DMS 273 treated with DMSO at 0.1 percent for 48 hours (cell line): ENCODE data around the gene FAM120A.

Source experiments
- DNase-seq: peaks from one replicate; lab custom pipeline; 2025; lab: John Stamatoyannopoulos, UW

FAM120A gene

DNA sequence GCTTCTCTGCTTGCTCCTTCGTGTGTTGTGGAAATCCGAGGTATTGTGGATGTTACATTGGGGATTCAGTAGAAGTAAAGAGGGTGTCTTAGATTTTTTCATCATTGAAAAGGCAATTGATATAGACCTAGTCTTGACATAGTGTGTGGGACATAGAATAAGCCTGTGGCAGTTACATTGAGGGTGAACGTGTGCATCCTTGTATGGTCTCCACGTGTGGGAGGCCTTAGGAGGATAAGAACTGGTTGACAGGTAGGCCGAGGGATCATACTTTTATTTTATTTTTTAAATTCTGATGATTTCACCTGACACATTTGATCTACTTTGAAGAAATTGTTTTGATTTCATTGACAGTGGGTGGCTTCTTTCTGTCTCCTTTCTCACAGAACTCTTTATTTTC, 18.9 kb downstream of the FAM120A start:
- no peak for DNase-seq

DNA sequence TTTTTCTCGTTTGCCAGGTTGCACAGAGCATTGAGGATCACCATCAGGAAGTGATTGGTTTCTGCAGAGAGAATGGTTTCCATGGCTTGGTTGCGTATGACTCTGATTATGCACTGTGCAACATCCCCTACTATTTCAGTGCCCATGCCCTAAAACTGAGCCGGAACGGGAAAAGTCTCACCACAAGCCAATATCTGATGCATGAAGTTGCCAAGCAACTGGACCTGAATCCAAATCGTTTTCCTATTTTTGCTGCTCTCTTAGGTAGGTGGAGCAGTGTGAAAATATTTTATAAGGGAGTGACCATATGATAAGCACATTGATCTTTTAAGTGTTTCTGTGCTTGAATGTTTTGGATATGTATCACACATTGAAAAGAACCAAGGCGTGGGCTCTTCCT, 19.6 kb downstream of the FAM120A start:
- DNase-seq = no peak

DNA sequence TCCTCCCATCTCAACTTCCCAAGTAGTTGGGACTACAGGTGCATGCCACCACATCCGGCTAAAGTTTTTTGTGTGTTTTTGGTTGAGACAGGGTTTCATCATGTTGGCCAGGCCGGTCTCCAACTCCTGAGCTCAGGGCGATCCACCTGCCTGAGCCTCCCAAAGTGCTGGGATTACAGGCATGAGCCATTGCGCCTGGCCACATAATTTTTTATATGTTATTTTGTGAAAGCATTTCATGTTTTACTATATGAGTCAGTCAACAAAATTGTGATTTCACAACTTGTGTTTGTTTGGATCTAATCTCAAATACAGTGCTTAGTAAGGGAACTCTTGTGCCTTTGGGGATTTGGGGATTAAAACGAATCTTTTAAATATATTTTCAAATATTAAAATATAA, 21.9 kb downstream of the FAM120A start:
- DNase-seq = no peak

DNA sequence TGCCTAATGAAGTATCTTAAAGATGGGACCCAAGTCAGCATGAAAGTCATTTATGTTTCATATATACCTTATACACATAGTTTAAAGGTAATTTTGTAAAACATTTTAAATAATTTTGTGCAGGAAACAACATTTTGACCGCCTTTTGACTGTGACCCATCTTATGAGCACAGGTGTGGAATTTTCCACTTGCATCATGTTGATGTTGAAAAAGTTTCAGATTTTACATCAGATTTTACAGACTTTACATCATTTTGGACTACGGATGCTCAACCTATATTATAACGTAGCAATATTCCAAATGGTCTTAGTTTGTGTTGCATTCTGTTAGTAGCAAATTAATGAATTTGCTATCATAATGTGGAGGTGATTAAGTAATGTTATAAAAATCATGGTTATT, 23.6 kb downstream of the FAM120A start:
- DNase-seq = no peak

DNA sequence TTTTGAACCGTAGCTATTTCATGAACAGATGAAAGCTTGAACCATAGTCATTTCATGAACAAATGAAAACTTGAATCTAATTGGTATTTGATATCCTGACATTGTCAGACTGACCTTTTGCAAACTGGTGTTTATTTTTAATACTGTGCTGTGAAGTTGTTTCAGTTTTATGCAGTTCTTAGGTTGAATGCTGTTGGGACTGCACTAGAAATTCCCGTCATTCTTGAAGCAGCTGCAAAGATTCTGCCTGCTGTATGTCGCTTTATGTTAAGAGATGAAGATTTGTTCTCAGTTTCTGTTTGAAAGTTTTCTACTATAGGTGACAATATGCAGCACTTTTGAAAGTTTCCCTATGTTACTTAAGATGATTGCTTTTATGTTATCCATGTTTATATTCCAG, 24.4 kb downstream of the FAM120A start:
- DNase-seq = no peak

DNA sequence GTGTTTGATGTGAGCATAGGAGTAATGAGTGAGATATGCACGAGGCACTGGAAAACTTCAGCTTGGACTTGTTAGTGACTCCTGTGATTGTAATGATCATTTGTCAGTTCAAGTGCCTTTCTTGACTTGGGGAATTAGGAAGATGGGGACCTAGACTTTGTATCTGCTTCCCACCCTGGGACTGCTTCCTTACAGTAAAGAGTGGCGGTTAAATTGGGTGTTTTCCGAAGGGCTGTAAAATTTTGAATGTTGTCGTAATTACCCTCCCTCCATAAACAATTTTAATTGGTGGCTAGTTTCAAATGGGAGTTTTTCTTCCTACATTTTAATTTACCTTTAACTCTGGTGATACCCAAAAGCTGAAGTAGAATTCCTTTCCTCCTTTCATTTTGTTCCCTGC, 25.4 kb downstream of the FAM120A start:
- no peak for DNase-seq

DNA sequence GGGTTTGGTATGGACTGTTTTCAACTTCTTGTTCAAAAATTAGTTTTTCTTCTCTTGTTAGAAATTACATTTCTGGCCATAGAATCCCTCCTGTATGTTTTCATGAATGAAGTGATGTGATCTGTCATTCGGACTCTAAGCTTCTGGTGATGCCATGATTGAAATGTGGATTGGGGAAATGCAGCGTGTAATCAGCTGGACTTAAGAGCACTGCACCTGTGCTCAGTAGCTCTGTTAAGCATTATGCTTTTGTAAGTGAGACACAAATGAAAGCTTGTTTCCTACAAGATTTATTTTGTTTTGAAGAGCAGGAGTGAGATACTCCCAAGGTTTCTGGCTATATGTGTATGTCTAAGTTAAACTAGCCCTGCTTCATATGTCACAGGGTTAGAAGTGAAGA, 25.9 kb downstream of the FAM120A start:
- no peak for DNase-seq

DNA sequence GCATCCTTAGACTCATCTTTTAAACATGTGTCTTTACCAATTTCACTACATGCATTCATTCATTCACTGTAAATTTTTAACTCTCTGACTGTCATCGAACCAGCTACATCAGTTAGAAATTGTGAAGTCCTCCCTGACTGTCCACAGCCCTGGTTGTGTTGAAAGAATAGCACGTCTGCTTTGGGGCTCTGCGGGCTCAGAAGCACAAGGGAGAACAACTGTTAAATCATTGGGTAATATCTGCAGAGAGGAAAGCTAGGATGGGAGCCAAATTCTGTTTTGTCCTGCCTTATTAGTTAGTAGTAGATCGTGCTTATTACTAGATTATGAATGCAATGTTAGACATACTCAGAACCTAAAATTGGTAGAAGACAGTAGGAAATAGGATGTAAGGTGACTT, 28.2 kb downstream of the FAM120A start:
- no peak for DNase-seq

DNA sequence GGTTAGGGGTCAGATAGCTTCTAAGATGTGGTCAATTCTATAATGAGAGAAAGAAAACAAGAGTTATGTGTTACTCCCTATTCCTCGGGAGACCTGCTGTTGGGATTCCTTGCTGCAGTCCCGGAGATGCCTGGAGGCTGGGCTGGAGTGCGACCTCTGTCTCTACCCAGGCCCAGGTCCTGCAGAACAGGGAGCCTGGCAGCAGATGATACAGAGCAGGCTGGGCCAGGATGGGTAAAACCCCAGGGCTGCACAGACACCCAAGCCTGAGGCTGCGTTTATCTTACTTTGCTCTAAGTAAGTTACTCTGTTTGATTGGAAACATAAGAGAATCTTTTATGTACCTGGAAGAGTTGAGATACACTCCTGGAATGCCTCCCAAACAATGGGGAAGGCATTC, 28.8 kb downstream of the FAM120A start:
- DNase-seq = no peak

DNA sequence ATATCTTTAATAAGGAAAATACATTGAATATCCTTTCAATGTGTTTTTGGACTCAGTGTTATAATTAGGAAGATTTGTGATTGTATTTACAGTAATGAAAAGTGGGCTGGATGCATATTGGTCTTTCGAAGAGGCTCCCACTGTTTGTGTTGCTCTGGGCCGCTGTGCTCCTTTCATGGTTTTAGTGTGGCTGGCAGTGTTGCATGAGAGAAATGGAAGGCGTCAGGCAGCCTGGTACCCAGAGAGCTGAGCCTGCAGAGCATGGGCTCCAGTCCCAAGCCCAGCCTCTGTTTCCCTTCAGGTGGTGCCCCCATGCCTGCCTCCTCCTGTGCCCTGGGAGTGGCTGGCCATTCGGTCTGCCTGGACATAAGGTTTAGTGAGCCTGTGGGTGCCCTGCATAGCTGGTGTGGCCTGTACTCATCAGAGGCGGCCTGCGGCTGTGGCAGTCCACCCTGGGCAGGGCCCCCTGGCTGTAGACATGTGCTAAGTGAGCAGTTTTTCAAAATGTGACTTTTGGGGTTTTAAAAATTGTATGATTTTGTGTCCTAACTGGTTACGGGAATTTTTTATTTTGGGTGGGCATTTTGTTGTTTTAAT, 29.3 kb downstream of the FAM120A start:
- DNase-seq = no peak

DNA sequence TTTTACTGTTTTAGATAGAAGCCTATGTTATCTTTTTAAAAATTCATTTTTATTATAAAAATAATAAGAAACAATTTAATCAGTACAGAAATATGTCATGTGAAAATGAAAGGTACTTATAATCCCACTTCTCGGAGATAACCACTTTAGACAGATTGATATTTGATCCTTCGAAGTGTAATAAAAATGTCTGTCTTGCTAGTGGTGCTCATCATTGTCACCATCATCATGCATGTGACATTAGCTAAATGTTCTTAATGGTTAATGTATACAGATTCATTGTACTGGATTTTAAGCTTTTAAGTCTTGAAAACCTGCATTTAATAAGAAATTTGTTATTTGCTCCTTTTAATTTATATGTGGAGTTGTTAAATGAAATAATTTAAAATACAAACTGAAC, 32.0 kb downstream of the FAM120A start:
- DNase-seq = no peak

DNA sequence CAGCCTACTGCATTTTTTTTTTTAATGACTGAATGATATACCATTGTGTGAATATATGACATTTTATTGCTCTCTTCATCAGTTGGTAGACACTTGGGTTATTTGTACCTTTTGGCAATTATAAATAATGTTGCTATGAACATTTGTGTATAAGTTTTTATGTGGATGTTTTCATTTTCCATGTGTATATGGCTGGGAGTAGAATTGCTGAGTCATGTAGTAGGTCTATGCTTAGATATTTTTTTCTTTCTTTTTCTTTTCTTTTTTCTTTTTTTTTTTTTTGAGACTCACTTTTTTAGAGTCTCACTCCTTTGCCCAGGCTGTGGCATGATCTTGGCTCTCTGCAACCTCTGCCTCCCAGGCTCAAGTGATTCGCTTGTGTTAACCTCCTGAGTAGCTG, 34.8 kb downstream of the FAM120A start:
- DNase-seq = no peak

DNA sequence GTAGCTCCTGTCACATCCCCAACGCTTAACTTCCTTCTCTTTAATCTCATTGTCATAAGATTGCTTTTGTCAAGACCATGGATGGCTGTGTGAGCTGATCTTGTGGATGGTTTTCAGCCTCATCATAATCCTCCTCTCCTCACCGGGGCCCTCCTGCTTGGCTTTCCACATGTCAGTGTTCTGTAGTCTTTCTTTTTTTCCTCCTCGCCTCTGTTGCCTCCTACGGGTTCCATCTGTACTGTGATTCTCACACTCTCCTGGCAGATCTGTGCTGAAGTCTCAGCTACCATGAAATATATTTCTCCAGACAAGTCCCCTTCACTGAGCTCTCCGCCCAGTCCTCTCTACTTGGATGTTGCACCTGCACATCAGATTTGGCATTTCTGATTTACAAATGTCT, 36.8 kb downstream of the FAM120A start:
- no peak for DNase-seq

DNA sequence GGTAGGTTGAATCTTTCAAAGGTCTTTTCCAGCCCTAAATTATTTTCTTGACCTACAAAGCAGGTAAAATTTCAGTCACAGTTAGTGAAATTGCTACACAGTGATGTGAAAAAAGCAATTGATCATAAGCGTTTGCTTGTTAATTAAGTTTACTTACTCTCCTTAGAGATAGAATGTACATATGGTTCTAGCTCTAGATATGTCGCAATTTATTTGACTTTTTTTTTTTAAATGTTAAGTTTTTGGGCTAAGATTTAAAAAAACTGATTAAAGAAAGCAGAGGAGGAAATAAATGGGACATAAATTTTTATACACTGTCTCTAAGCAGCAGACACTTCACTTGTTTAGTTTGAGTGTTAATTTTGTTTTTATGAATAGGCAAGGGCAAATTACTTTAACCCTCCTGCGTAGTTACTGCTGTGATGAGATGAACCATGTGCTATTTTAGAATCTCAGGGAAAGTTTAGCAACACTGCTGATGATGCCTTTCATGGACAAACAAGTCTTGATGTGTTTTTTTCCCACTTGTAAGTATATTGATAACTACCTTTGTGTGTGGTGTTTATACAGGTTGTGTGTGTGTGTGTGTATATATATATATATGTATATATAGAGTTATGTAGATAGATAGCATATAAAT, 40.2 kb downstream of the FAM120A start:
- no peak for DNase-seq

DNA sequence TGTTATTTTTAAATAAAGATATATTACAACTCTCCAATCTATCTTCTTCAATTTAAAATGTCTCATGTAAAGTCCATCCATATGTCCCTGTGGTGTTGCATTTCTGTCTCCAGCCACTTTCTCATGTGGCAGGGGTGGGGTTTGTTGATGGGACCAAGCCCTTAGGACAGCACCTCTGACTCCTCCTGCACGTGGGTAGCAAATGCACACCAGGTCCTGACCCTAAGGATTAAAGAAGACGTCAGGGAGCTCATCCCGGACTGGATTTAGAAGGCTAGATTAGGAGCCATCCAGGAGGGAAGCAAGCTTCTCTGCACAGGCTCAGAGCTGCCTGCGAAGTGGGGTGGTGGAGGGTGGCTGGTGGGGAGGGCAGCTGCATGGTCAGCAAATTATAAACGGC, 40.8 kb downstream of the FAM120A start:
- DNase-seq = no peak

DNA sequence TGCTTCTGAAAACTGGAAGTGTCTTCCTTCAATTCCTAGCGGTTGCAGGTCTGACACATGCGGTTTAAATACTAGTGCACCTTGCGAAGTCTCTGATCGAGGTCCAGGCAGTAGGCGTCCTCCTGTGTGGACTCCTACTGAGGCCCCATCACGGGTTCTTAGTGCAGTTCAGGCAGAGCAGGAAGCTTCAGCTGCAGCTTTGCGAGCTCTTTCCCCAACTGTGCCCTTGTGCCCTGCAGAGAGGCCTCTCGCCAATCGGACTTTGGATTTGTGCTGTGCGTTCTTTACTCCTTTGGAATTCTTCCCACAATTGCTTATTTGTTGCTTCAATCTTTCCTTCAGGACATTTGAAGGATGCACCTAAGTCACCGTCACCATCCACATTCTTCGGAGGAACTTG, 42.5 kb downstream of the FAM120A start:
- DNase-seq = no peak

DNA sequence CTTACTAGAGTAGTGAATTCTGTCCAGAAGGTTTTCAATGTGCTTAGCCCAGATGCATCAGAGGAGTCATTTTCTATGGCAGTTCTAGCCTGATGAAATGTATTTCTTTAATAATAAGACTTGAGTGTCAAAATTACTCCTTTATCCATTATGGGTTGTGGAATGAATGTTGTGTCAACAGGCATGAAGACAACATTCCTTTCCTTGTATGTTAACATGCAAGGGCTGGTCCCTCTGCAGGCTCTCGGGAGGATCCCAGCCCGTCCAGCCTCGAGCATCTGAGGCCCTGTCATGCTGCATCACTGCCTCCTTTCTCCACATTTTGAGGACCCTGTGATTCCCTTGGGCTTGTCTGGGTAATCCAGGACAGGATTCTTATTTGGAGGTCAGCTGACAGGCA, 44.8 kb downstream of the FAM120A start:
- no peak for DNase-seq

DNA sequence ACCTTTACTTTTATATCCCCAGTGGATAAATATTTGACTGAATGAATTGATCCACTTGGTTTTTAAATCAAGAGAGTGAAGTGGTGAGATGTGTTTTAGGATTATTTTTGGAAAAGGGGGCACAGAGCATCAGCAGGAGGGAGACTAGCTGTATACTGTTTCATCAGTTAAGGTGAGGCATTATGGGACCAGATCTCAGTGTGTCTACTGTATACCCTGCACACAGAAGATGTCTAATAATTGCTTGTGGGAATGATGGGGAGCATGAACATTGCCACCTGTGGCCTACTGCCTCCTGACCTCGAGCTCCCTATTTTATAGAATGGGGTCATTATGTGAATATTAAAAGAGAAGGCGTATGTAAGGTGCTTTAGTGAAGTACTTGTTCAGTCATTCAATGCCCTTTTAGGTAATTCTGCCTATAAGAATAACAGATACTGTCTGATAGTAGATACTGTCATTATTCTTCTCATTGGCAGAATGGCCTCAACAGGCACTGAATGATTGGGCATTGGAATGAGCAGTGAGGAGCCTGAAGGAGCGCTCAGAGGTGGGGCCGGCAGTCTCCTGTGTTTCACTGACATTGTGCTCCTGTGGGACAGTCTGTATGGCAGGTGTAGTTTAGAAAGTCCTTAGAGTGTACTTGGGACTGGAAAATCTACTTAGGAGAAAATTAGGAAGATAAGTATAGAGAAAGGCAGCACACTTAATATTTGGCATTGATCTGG, 49.2 kb downstream of the FAM120A start:
- DNase-seq = no peak

DNA sequence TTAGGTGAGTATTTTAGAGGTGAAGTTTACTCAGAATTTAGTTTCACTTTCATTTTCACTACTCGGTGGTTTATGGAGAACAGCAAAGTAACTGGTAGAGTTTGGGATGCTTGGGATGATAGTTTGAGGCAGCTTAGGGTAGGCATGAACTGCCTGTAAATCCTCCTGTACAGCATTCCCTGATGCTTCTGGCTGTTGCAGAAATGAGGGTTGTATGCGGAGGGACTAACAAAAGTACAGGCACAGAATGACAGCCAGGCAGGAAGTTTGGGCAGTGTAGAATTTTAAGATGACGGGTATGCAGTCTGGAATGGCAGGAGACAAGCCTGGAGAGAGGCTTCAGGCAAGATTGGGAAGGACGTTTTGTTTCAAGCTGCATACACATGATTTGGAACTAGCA, 49.9 kb downstream of the FAM120A start:
- no peak for DNase-seq

DNA sequence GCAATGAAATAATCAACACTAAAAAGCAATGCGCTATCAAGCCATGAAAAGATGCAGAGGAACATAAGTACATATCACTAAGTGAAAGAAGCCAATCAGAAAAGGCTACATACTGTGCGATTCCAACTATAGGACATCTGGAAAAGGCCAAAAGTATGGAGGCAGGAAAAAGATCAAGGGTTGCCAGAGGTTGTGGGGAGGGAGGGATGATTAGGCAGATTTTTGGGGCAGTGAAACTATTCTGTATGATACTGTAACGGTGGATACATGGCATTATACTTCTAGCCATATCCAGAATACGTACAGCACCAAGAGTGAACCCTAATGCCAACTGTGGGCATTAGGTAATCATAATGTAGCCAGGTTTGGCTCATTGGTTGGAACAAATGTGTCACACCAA, 51.9 kb downstream of the FAM120A start:
- no peak for DNase-seq

DNA sequence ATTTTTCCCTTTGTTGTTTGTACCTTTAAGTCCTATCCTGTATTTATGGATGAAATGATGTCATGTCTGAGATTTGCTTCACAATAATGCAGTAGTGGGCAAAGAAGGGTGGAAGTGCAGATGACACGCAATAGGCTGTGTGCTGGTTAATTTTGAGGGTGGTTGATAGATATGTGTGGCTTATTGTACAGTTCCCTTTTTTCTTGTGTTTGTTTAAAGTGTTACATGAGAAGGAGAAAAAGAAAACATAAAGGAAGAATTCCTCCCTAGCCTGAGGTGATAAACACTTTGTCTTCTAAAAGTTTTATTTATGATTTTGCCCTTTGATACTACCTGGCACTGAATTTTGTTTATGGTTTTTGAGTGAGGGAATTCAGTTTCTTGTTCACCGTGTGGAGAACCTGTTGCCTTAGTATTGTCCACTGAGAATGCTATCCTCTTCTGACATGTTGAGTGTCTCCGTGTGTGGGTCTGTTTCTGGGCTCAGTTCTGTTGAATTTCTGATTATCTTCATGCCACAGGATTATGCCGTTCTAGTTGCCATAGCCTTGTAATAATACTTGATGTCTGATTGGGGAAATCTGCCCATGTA, 54.2 kb downstream of the FAM120A start:
- no peak for DNase-seq

DNA sequence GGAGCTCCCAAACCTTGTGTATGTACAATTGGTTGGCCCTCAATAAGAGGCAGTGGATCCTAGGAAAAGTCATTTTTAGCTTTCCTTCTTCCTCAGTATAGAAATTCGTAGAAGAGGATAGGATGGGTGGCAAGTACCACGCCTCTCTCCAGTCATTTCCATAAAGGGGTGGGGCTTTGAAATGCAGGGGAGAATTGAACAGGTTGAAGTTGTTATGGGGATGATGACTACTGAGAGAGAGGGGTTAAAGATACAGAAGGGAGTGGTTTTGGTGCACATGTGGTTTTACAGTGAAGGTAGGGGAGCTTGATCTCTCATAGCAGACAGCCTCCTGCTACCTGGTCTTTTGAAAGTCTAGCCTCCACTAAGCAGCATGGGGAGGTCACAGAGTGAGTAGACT, 56.3 kb downstream of the FAM120A start:
- no peak for DNase-seq

DNA sequence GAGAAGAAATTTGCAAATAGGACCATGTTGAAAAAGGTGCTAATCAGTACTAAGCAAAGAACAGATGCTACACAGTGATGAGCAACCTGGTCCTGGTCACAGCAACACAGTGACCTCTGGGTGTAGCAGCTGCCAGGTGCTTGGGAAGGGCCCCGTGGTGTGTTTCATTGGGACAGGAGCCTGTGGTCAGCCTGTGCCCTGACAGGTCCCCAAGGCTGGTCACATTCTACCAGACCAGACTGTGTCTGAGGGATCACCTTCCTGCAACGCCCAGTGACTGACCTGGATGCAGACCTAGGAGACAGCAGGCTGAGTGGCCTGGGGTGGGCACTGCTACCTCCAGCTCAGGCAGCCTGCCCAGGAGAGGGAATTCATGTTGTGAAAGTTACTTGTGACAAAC, 56.7 kb downstream of the FAM120A start:
- no peak for DNase-seq
